ENCODE data around the gene DENND11. TPM values are rescaled to one million over a fixed set of nuclear protein-coding genes. Genes with fewer than 3 reads are reported as not detected.

The DENND11 gene
- total and polyA plus RNA-seq, 10 of the 15 experiments (the other 5 are each of a cell fraction or from before 2014, with no cell fraction given), result 2.7 to 47.0 (median 26.6) TPM

- TF ChIP-seq BHLHE40 (IDR thresholded peaks at IDR 0.05; ENCODE audit: borderline replicate concordance in 1 of 2, low read depth in 2 of 2, low read length in 1 of 2) (no peak), CHD4 (IDR thresholded peaks at IDR 0.05) (no peak), MYB (IDR thresholded peaks at IDR 0.05; ENCODE audit: borderline replicate concordance, low read depth, low read length) (no peak), ZBTB40 (IDR thresholded peaks at IDR 0.05; ENCODE audit: borderline replicate concordance) (no peak), ZZZ3 (IDR thresholded peaks at IDR 0.05; ENCODE audit: control insufficient read depth, insufficient read length, low read depth) (no peak), MEF2B (IDR thresholded peaks at IDR 0.05; ENCODE audit: partially characterized antibody, poor library complexity, severe bottlenecking) (no peak), KAT2A (conservative IDR thresholded peaks at IDR 0.05; ENCODE audit: control insufficient read depth, low read depth, low read length) (no peak), TBL1XR1 (IDR thresholded peaks at IDR 0.05; ENCODE audit: low read depth, low read length) (no peak), STAT1 (conservative IDR thresholded peaks at IDR 0.05) (no peak), ZSCAN29 (IDR thresholded peaks at IDR 0.05) (no peak), NR2C1 (IDR thresholded peaks at IDR 0.05) (no peak), RFX5 (IDR thresholded peaks at IDR 0.05; ENCODE audit: low read depth, low read length) (no peak), ETV6 (conservative IDR thresholded peaks at IDR 0.05 in 1 of 2, IDR thresholded peaks at IDR 0.05 in 1 of 2; ENCODE audit: borderline replicate concordance in 1 of 2, low read depth in 1 of 2) (no peak)
Observed at GRCh38 chr7:141691961-141692360, 10.0 kb downstream of the DENND11 start (continued).
